PC-9 (cell line): ENCODE data around the gene GMCL2. TPM values are rescaled to one million over a fixed set of nuclear protein-coding genes. Genes with fewer than 3 reads are reported as not detected.
A peak's percentile ranks its signal among the peaks of the same experiment; 100 is the strongest.

Experiments used
- BruUV-seq: library from RNA; stranded (reverse); fragments of 400-500 nt; replicated peaks from 2 replicates; lab custom pipeline; 2021; lab: Mats Ljungman, UMichigan
- CTCF ChIA-PET: fragments of 300-600 bp; sonication (Branson Sonifier 250); formaldehyde crosslinking; loops from one replicate; lab custom pipeline; 2022; ENCODE audit warnings: antibody characterized with exemption; lab: Charles Lee
- POLR2A ChIA-PET: fragments of 300-600 bp; sonication (Branson Sonifier 250); formaldehyde crosslinking; loops from one replicate; lab custom pipeline; 2022; ENCODE audit warnings: antibody characterized with exemption; ENCODE audit not compliant: unreplicated experiment; lab: Charles Lee
- DNase-seq, 2 experiments: peaks; one replicate each; pipeline versions ENCODE4 v3.0.0 to v3.0.0-alpha.2; 2015 to 2022; ENCODE audit warnings: mixed read lengths in 1 of 2
- H2AFZ ChIP-seq: fragments of 200-600 bp; sonication (generic); 2 replicates; pipeline ENCODE4 v1.8.1; 2017; ENCODE audit warnings: antibody characterized with exemption
- H3F3A ChIP-seq: fragments of 200-600 bp; sonication (generic); 2 replicates; pipeline ENCODE4 v1.8.1; 2017; ENCODE audit warnings: antibody characterized with exemption, mild to moderate bottlenecking, low read depth; ENCODE audit not compliant: insufficient read depth
- H3K27ac ChIP-seq: fragments of 200-600 bp; sonication (generic); 2 replicates; pipeline ENCODE4 v1.6.1; 2016; ENCODE audit warnings: mixed run types
- H3K27me3 ChIP-seq: fragments of 200-600 bp; sonication (generic); 2 replicates; pipeline ENCODE4 v1.6.1; 2016; ENCODE audit warnings: low read depth, mixed run types; ENCODE audit not compliant: insufficient read depth
- H3K36me3 ChIP-seq: fragments of 200-600 bp; sonication (generic); 2 replicates; pipeline ENCODE4 v1.6.1; 2016; ENCODE audit warnings: low read depth, mixed run types
- H3K4me1 ChIP-seq: fragments of 200-600 bp; sonication (generic); replicated peaks from 2 replicates; pipeline ENCODE4 v1.6.1; 2016; ENCODE audit warnings: mixed run types; ENCODE audit not compliant: insufficient read depth
- H3K4me2 ChIP-seq: fragments of 200-600 bp; sonication (generic); 2 replicates; pipeline ENCODE4 v1.6.1; 2017; ENCODE audit warnings: mixed run types
- H3K4me3 ChIP-seq: fragments of 200-600 bp; sonication (generic); 2 replicates; pipeline ENCODE4 v1.6.1; 2016; ENCODE audit warnings: mixed run types
- H3K79me2 ChIP-seq: fragments of 200-600 bp; sonication (generic); 2 replicates; pipeline ENCODE4 v1.6.1; 2017; ENCODE audit warnings: low read depth, mixed run types
- H3K9me2 ChIP-seq: fragments of 200-600 bp; sonication (generic); 2 replicates; pipeline ENCODE4 v1.8.1; 2017; ENCODE audit warnings: mild to moderate bottlenecking; ENCODE audit not compliant: insufficient read depth
- H3K9me3 ChIP-seq: fragments of 200-600 bp; sonication (generic); 2 replicates; pipeline ENCODE4 v1.8.1; 2016; ENCODE audit warnings: low read depth; ENCODE audit not compliant: insufficient read depth
- H4K20me1 ChIP-seq: fragments of 200-600 bp; sonication (generic); 2 replicates; pipeline ENCODE4 v1.8.1; 2017; ENCODE audit not compliant: insufficient read depth
- EZH2 ChIP-seq: fragments of 200-600 bp; sonication (generic); IDR thresholded peaks from 2 replicates; pipeline ENCODE4 v1.8.0; 2017; ENCODE audit warnings: antibody characterized with exemption, low read depth
- intact Hi-C: fragments of 100-400 bp; cut with micrococcal nuclease; formaldehyde crosslinking; loops from one replicate; pipeline ENCODE4 v1.10.0; 2022; ENCODE audit not compliant: unreplicated experiment
- total RNA-seq: library from RNA; stranded (reverse); gene quantifications from 2 replicates; pipeline ENCODE4 v1.2.3, GENCODE V29; 2021
- TF ChIP-seq, protein P1 (sequence below): fragments of 200-600 bp; sonication (generic); conservative IDR thresholded peaks from 2 replicates; pipeline ENCODE4 v1.6.1; 2017; ENCODE audit warnings: mixed run types, antibody characterized with exemption, mild to moderate bottlenecking, moderate library complexity

The GMCL2 gene
- total RNA-seq, 1 experiment from 2014 or later, result not detected

DNA sequence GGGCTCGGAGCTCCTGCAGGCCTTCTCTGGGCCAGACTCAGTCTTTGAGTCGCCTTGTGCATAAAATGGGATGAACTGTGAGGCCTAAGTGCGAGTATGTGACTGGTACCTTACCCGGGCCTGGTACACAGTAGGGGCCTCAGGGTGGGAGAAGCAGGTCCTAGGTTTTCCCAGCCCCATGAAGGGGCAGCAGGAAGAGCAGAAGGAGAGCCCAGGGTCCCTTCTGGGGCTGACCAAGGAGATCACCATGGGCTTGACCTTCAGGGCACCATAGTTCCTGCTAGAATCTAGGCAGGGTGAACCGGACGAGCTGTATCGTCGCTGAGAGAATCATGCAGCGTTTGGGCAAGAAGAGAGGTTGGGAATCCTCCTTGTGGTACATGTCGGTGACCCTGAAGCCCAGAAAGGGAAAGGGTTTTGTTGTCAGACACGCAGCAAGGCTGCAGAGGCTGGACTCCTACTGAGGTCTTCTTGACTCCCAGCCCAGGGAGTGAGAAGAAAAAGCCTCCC is 45.8 kb upstream of the GMCL2 start:
- Histone ChIP-seq H3K79me2 (peaks cover 35% of the 10 kb centered on the region), H3K9me3 (no peaks in the 10 kb centered on the region), H3K36me3 (peaks cover 16% of the 10 kb centered on the region; the same call in 1 of the 2 replicates), H3K4me2 (peak overlapping the region; percentile 97), H3K4me3 (peak overlapping the region; percentile 100), H4K20me1 (peaks cover 12% of the 10 kb centered on the region), H3K27me3 (no peaks in the 10 kb centered on the region), H3K4me1 (peaks cover 22% of the 10 kb centered on the region), H3K9me2 (no peaks in the 10 kb centered on the region), H2AFZ (peak overlapping the region; percentile 95), H3K27ac (0 out of 2 replicates have a peak overlapping the region, but pooled peaks have one; percentile 44), H3F3A (peaks cover 21% of the 10 kb centered on the region)
- TSS peak; percentile 80 for BruUV-seq
- no peak for DNase-seq
- ChIA-PET CTCF (interaction anchor here (0.6 kb wide), 1 partner anchor 365 kb away, joined by 3 read pairs; no protein-coding TSS in a partner anchor), POLR2A (interaction anchor here (0.6 kb wide), 1 partner anchor 155 kb away, joined by 5 read pairs; no protein-coding TSS in a partner anchor)
- intact Hi-C loops, result loop anchor here (2.0 to 10.0 kb wide), 3 partner anchors 28 to 1262 kb away; partner anchors contain the start of genes CLK4 and HNRNPAB
- TF ChIP-seq EZH2, result no peak
- TF ChIP-seq, protein P1, sequence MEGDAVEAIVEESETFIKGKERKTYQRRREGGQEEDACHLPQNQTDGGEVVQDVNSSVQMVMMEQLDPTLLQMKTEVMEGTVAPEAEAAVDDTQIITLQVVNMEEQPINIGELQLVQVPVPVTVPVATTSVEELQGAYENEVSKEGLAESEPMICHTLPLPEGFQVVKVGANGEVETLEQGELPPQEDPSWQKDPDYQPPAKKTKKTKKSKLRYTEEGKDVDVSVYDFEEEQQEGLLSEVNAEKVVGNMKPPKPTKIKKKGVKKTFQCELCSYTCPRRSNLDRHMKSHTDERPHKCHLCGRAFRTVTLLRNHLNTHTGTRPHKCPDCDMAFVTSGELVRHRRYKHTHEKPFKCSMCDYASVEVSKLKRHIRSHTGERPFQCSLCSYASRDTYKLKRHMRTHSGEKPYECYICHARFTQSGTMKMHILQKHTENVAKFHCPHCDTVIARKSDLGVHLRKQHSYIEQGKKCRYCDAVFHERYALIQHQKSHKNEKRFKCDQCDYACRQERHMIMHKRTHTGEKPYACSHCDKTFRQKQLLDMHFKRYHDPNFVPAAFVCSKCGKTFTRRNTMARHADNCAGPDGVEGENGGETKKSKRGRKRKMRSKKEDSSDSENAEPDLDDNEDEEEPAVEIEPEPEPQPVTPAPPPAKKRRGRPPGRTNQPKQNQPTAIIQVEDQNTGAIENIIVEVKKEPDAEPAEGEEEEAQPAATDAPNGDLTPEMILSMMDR, result no peak

GRCh38 chr5:178232124-178232919 is 45.2 kb upstream of the GMCL2 start, which contains the start of gene PHYKPL:
Gene PHYKPL (minus strand): TSS chr5:178232802. CDS start chr5:178232550, 252 bp downstream.
- peak within 1 kb of the TSS; percentile 97 for H3K4me2 ChIP-seq
- H3F3A ChIP-seq, result peaks cover 21% of the 10 kb centered on the region
- peak; percentile 42 to 70 for DNase-seq
- peak within 1 kb of the TSS; percentile 100 for H3K4me3 ChIP-seq
- peaks cover 18% of the 10 kb centered on the region for H4K20me1 ChIP-seq
- peak within 1 kb of the TSS; percentile 44 for H3K27ac ChIP-seq
- H3K36me3 ChIP-seq, result peaks cover 17% of the 10 kb centered on the region; the same call in 1 of the 2 replicates
- intact Hi-C loops, result loop anchor here (2.0 to 10.0 kb wide), 3 partner anchors 28 to 1262 kb away; partner anchors contain the start of genes CLK4 and HNRNPAB
- no peaks in the 10 kb centered on the region for H3K9me3 ChIP-seq
- CTCF ChIA-PET, result interaction anchor here (0.6 kb wide), 1 partner anchor 366 kb away, joined by 3 read pairs; no protein-coding TSS in a partner anchor
- TF ChIP-seq, protein P1, result no peak
- TF ChIP-seq EZH2, result no peak
- no TSS peak for BruUV-seq
- no peaks in the 10 kb centered on the region for H3K27me3 ChIP-seq
- POLR2A ChIA-PET, result interaction anchor here (0.6 kb wide), 1 partner anchor 155 kb away, joined by 5 read pairs; no protein-coding TSS in a partner anchor
- H3K79me2 ChIP-seq, result peaks cover 35% of the 10 kb centered on the region
- H2AFZ ChIP-seq, result peak within 1 kb of the TSS; percentile 95
- peaks cover 17% of the 10 kb centered on the region for H3K4me1 ChIP-seq
- H3K9me2 ChIP-seq, result no peaks in the 10 kb centered on the region

DNA sequence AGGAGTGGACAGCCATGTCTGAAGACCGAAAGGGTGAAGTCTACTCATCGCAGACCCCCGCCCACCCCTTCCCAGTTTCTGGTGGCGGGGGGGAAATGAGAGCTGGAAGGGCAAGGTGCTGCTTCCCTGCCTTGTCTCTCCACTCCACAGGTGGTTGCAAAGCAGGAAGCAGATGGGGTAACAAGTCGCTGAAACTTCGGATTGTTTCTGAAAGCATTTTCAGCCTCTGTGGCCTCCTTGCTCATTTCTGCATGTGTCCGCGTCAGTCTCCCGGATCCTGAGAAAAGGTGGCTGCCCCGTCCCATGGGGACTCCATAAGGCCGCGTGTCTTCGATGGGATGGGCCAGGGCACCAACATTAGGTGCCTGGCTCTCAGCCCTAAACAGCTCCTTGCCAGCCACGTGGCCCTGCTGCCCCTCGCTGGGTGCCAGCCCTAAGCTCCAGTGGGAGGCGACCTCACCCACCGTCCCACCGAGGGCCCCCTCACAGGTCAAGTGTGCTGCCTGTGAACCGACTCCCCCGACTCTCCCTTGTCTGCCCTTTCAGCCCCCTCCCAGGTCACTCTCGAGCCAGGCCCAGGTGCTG is 44.5 kb upstream of the GMCL2 start:
- peaks cover 22% of the 10 kb centered on the region for H4K20me1 ChIP-seq
- ChIA-PET POLR2A (interaction anchor here (0.7 kb wide), 1 partner anchor 10 kb away, joined by 6 read pairs; no protein-coding TSS in a partner anchor), CTCF (interaction anchor here (0.6 kb wide), 1 partner anchor 828 kb away, joined by 10 read pairs; no protein-coding TSS in a partner anchor)
- peaks cover 21% of the 10 kb centered on the region for H3F3A ChIP-seq
- intact Hi-C loops, result loop anchor here (2.0 to 10.0 kb wide), 3 partner anchors 27 to 1263 kb away; partner anchors contain the start of genes CLK4 and HNRNPAB
- no peak for DNase-seq
- H3K4me2 ChIP-seq, result peak overlapping the region; percentile 97
- TF ChIP-seq, protein P1, result no peak
- no peak for TF ChIP-seq EZH2
- H3K4me3 ChIP-seq, result peak overlapping the region; percentile 100
- H3K9me2 ChIP-seq, result no peaks in the 10 kb centered on the region
- no peaks in the 10 kb centered on the region for H3K9me3 ChIP-seq
- H3K4me1 ChIP-seq, result peaks cover 15% of the 10 kb centered on the region
- H3K27me3 ChIP-seq, result no peaks in the 10 kb centered on the region
- peak overlapping the region; percentile 95 for H2AFZ ChIP-seq
- peak overlapping the region; percentile 42 for H3K27ac ChIP-seq
- BruUV-seq, result no TSS peak
- peaks cover 17% of the 10 kb centered on the region; the same call in 1 of the 2 replicates for H3K36me3 ChIP-seq
- peaks cover 35% of the 10 kb centered on the region for H3K79me2 ChIP-seq
